Neural cell (in vitro differentiated cells): Measurements from ENCODE around the gene SLC8A1. TPM values are rescaled to one million over a fixed set of nuclear protein-coding genes. Genes with fewer than 3 reads are reported as not detected.

Source experiments
- H2AFZ ChIP-seq: fragments of 200-600, 300-800 bp; sonication (generic), shearing (Covaris generic); 2 replicates; pipeline ENCODE4 v1.6.0; 2014; ENCODE audit warnings: low read depth, mild to moderate bottlenecking, antibody characterized with exemption, low read length, moderate library complexity
- H3F3A ChIP-seq: fragments of 200-600 bp; shearing (Covaris generic); 2 replicates; pipeline ENCODE4 v1.6.1; 2016; ENCODE audit warnings: mild to moderate bottlenecking, moderate library complexity, mixed read lengths, antibody characterized with exemption, low read length; ENCODE audit not compliant: insufficient read depth, poor library complexity, severe bottlenecking
- H3K27ac ChIP-seq: fragments of 200-600, 300-800 bp; sonication (generic), shearing (Covaris generic); 2 replicates; pipeline ENCODE4 v1.5.1; 2014; ENCODE audit warnings: mild to moderate bottlenecking, low read length, moderate library complexity
- H3K27me3 ChIP-seq: fragments of 300-800, 200-600 bp; sonication (generic), shearing (Covaris generic); 2 replicates; pipeline ENCODE4 v1.6.0; 2014; ENCODE audit warnings: mild to moderate bottlenecking, low read depth, low read length, moderate library complexity; ENCODE audit not compliant: insufficient read depth
- H3K36me3 ChIP-seq: fragments of 300-800, 200-600 bp; sonication (generic), shearing (Covaris generic); 2 replicates; pipeline ENCODE4 v1.5.1; 2014; ENCODE audit warnings: mild to moderate bottlenecking, antibody characterized with exemption, low read length, moderate library complexity; ENCODE audit not compliant: insufficient read depth
- H3K4me2 ChIP-seq: fragments of 300-800, 200-600 bp; sonication (generic), shearing (Covaris generic); 2 replicates; pipeline ENCODE4 v1.6.0; 2014; ENCODE audit warnings: mild to moderate bottlenecking, low read length
- H3K4me3 ChIP-seq: fragments of 300-800, 200-600 bp; sonication (generic), shearing (Covaris generic); 2 replicates; pipeline ENCODE4 v1.5.1; 2014; ENCODE audit warnings: mild to moderate bottlenecking, low read length, moderate library complexity
- H3K79me2 ChIP-seq: fragments of 200-600 bp; shearing (Covaris generic); replicated peaks from 2 replicates; pipeline ENCODE4 v1.6.0; 2014; ENCODE audit warnings: mild to moderate bottlenecking, low read length, moderate library complexity; ENCODE audit not compliant: insufficient read depth
- H3K9ac ChIP-seq: fragments of 300-800, 200-600 bp; sonication (generic), shearing (Covaris generic); 2 replicates; pipeline ENCODE4 v1.6.1; 2016; ENCODE audit warnings: mild to moderate bottlenecking, low read length, mixed read lengths
- H3K9me2 ChIP-seq: fragments of 200-600 bp; shearing (Covaris generic); 2 replicates; pipeline ENCODE4 v1.6.1; 2016; ENCODE audit warnings: mild to moderate bottlenecking, low read length, mixed read lengths; ENCODE audit not compliant: insufficient read depth
- H3K9me3 ChIP-seq: fragments of 200-600, 300-800 bp; sonication (generic), shearing (Covaris generic); 2 replicates; pipeline ENCODE4 v1.6.1; 2016; ENCODE audit warnings: mild to moderate bottlenecking, mixed run types, low read length, moderate library complexity, mixed read lengths
- H4K20me1 ChIP-seq: fragments of 200-600 bp; shearing (Covaris generic); 2 replicates; pipeline ENCODE4 v1.6.1; 2016; ENCODE audit warnings: mild to moderate bottlenecking, mixed run types; ENCODE audit not compliant: insufficient read depth
- EP300 ChIP-seq: fragments of 450-650 bp; conservative IDR thresholded peaks from 2 replicates; pipeline ENCODE4 v1.6.1; 2014; ENCODE audit warnings: antibody characterized with exemption, mild to moderate bottlenecking, moderate library complexity; ENCODE audit not compliant: poor library complexity, severe bottlenecking
- EZH2 ChIP-seq: fragments of 200-600, 300-800 bp; shearing (Covaris generic), sonication (generic); IDR thresholded peaks from 2 replicates; pipeline ENCODE4 v1.6.1; 2014; ENCODE audit warnings: antibody characterized with exemption, low read length, borderline replicate concordance, mild to moderate bottlenecking; ENCODE audit not compliant: insufficient read depth, poor library complexity, severe bottlenecking
- MXI1 ChIP-seq: fragments of 450-650 bp; conservative IDR thresholded peaks from 2 replicates; pipeline ENCODE4 v1.6.1; 2014; ENCODE audit warnings: antibody characterized with exemption, mild to moderate bottlenecking; ENCODE audit not compliant: poor library complexity, severe bottlenecking
- POLR2AphosphoS5 ChIP-seq: IDR thresholded peaks from 2 replicates; pipeline ENCODE4 v1.6.1; 2012
- RAD21 ChIP-seq: fragments of 450-650 bp; conservative IDR thresholded peaks from 2 replicates; pipeline ENCODE4 v1.6.1; 2014; ENCODE audit warnings: antibody characterized with exemption, mild to moderate bottlenecking, moderate library complexity
- SMC3 ChIP-seq: fragments of 450-650 bp; conservative IDR thresholded peaks from 2 replicates; pipeline ENCODE4 v1.6.1; 2014; ENCODE audit warnings: antibody characterized with exemption, mild to moderate bottlenecking, moderate library complexity; ENCODE audit not compliant: poor library complexity
- TAF1 ChIP-seq: IDR thresholded peaks from 2 replicates; pipeline ENCODE4 v1.6.1; 2012; ENCODE audit warnings: low read depth
- polyA plus RNA-seq: library from polyadenylated mRNA; depleted of rRNA; stranded (reverse); fragments of >200 nt; gene quantifications from 2 replicates; pipeline ENCODE4 v1.2.3, GENCODE V29; 2014
- TF ChIP-seq, protein P1 (sequence below): IDR thresholded peaks from 2 replicates; pipeline ENCODE4 v1.6.1; 2012; ENCODE audit warnings: borderline replicate concordance
- TF ChIP-seq, protein P2 (sequence below): fragments of 450-650 bp; IDR thresholded peaks from 2 replicates; pipeline ENCODE4 v1.5.1; 2014; ENCODE audit warnings: antibody characterized with exemption, mild to moderate bottlenecking, moderate library complexity; ENCODE audit not compliant: poor library complexity, severe bottlenecking

Gene SLC8A1
- polyA plus RNA-seq, 1 donor from 2014 or later = 18.7 TPM

DNA sequence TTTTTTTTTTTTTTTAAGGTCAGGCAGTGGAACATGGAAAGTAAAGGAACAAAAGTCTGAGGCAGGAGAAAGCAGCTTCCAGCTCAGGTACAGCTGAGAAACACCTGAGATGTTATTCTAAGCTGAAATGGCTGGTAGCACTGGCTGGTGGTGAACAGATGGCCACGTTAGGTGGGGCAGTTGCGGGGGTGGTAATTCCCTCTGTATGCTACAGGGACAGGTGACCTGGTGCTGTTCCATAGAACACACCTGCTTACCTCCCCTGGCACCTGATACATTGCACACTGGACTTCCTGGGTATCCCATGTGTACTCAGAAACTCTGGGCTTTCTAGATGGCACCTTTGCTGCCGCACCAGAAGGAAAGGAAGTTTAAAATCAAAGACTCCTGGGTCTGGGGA lies 333.3 kb downstream of the SLC8A1 start:
- no peaks in the 10 kb centered on the region for H3K27me3 ChIP-seq
- H3K4me2 ChIP-seq = no peak overlapping the region
- no peaks in the 10 kb centered on the region for H4K20me1 ChIP-seq
- no peaks in the 10 kb centered on the region for H3K9me3 ChIP-seq
- H3F3A ChIP-seq = no peaks in the 10 kb centered on the region
- H2AFZ ChIP-seq = no peak overlapping the region
- TF ChIP-seq EP300 = no peak
- TF ChIP-seq POLR2AphosphoS5 = no peak
- no peak for TF ChIP-seq MXI1
- no peak for TF ChIP-seq SMC3
- TF ChIP-seq RAD21 = no peak
- TF ChIP-seq, protein P1, sequence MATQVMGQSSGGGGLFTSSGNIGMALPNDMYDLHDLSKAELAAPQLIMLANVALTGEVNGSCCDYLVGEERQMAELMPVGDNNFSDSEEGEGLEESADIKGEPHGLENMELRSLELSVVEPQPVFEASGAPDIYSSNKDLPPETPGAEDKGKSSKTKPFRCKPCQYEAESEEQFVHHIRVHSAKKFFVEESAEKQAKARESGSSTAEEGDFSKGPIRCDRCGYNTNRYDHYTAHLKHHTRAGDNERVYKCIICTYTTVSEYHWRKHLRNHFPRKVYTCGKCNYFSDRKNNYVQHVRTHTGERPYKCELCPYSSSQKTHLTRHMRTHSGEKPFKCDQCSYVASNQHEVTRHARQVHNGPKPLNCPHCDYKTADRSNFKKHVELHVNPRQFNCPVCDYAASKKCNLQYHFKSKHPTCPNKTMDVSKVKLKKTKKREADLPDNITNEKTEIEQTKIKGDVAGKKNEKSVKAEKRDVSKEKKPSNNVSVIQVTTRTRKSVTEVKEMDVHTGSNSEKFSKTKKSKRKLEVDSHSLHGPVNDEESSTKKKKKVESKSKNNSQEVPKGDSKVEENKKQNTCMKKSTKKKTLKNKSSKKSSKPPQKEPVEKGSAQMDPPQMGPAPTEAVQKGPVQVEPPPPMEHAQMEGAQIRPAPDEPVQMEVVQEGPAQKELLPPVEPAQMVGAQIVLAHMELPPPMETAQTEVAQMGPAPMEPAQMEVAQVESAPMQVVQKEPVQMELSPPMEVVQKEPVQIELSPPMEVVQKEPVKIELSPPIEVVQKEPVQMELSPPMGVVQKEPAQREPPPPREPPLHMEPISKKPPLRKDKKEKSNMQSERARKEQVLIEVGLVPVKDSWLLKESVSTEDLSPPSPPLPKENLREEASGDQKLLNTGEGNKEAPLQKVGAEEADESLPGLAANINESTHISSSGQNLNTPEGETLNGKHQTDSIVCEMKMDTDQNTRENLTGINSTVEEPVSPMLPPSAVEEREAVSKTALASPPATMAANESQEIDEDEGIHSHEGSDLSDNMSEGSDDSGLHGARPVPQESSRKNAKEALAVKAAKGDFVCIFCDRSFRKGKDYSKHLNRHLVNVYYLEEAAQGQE = no peak
- TF ChIP-seq, protein P2, sequence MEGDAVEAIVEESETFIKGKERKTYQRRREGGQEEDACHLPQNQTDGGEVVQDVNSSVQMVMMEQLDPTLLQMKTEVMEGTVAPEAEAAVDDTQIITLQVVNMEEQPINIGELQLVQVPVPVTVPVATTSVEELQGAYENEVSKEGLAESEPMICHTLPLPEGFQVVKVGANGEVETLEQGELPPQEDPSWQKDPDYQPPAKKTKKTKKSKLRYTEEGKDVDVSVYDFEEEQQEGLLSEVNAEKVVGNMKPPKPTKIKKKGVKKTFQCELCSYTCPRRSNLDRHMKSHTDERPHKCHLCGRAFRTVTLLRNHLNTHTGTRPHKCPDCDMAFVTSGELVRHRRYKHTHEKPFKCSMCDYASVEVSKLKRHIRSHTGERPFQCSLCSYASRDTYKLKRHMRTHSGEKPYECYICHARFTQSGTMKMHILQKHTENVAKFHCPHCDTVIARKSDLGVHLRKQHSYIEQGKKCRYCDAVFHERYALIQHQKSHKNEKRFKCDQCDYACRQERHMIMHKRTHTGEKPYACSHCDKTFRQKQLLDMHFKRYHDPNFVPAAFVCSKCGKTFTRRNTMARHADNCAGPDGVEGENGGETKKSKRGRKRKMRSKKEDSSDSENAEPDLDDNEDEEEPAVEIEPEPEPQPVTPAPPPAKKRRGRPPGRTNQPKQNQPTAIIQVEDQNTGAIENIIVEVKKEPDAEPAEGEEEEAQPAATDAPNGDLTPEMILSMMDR = no peak
- TF ChIP-seq TAF1 = no peak
- no peak for TF ChIP-seq EZH2
- H3K9me2 ChIP-seq = no peaks in the 10 kb centered on the region
- no peak overlapping the region for H3K4me3 ChIP-seq
- H3K27ac ChIP-seq = no peak overlapping the region
- peaks cover 4% of the 10 kb centered on the region for H3K36me3 ChIP-seq
- no peaks in the 10 kb centered on the region for H3K79me2 ChIP-seq
- no peak overlapping the region for H3K9ac ChIP-seq

DNA sequence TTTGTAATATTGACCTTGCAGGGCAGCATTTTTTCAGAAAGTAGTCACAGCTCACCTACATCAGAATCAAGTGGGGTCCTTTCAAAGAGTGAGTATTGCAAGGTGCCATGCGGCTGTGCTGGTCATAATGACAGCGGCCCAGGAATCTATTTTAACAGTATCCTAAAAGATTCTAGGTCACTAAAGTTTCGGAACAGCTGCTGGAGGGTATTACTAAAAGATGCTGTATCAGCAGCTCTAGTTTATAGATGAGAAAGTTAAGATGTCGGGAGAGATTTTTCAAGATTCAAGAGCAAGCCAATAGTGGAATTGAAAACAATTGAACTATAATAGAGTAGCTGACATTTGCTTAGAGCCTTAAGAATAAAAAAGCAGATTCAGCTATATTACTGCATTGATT lies 336.0 kb downstream of the SLC8A1 start:
- Histone ChIP-seq H3F3A (no peaks in the 10 kb centered on the region), H4K20me1 (no peaks in the 10 kb centered on the region), H3K4me3 (no peak overlapping the region), H3K9ac (no peak overlapping the region), H3K4me2 (no peak overlapping the region), H3K27ac (no peak overlapping the region), H3K79me2 (no peaks in the 10 kb centered on the region), H3K9me2 (no peaks in the 10 kb centered on the region), H3K9me3 (no peaks in the 10 kb centered on the region), H2AFZ (no peak overlapping the region), H3K27me3 (no peaks in the 10 kb centered on the region), H3K36me3 (peaks cover 4% of the 10 kb centered on the region)
- TF ChIP-seq MXI1 = no peak
- no peak for TF ChIP-seq EZH2
- TF ChIP-seq SMC3 = no peak
- TF ChIP-seq, protein P1 = no peak
- no peak for TF ChIP-seq EP300
- TF ChIP-seq, protein P2 = no peak
- TF ChIP-seq RAD21 = no peak
